Ishikawa (cell line): Measurements from ENCODE around the gene RCE1.

Experiments
- CEBPB ChIP-seq: IDR thresholded peaks from 2 replicates; pipeline ENCODE4 v1.6.1; 2012
- CREB1 ChIP-seq: IDR thresholded peaks from 2 replicates; pipeline ENCODE4 v1.6.1; 2012; ENCODE audit warnings: low read depth
- EGR1 ChIP-seq: IDR thresholded peaks from 2 replicates; pipeline ENCODE4 v1.6.1; 2012
- EP300 ChIP-seq: IDR thresholded peaks from 2 replicates; pipeline ENCODE4 v1.6.1; 2012; ENCODE audit warnings: borderline replicate concordance
- FOXM1 ChIP-seq: IDR thresholded peaks from 2 replicates; pipeline ENCODE4 v1.6.1; 2012; ENCODE audit warnings: low read depth, borderline replicate concordance
- MAX ChIP-seq: IDR thresholded peaks from 2 replicates; pipeline ENCODE4 v1.6.1; 2012
- NFIC ChIP-seq: IDR thresholded peaks from 2 replicates; pipeline ENCODE4 v1.6.1; 2012
- RAD21 ChIP-seq: IDR thresholded peaks from 2 replicates; pipeline ENCODE4 v1.6.1; 2012; ENCODE audit warnings: low read depth
- REST ChIP-seq: IDR thresholded peaks from 2 replicates; pipeline ENCODE4 v1.6.1; 2012; ENCODE audit warnings: low read depth, mild to moderate bottlenecking
- TAF1 ChIP-seq: IDR thresholded peaks from 2 replicates; pipeline ENCODE4 v1.6.1; 2012; ENCODE audit warnings: low read depth, mild to moderate bottlenecking
- TCF12 ChIP-seq: IDR thresholded peaks from 2 replicates; pipeline ENCODE4 v1.6.1; 2012; ENCODE audit warnings: low read depth
- TEAD4 ChIP-seq: IDR thresholded peaks from 2 replicates; pipeline ENCODE4 v1.6.1; 2012
- USF1 ChIP-seq: IDR thresholded peaks from 2 replicates; pipeline ENCODE4 v1.6.1; 2012
- YY1 ChIP-seq: IDR thresholded peaks from 2 replicates; pipeline ENCODE4 v1.6.1; 2012; ENCODE audit warnings: low read depth
- ZBTB7A ChIP-seq: IDR thresholded peaks from 2 replicates; pipeline ENCODE4 v1.6.1; 2012; ENCODE audit warnings: low read depth

The RCE1 gene

GRCh38 chr11:66852466-66853241, 9.4 kb downstream of the RCE1 start:
- TF ChIP-seq NFIC, result no peak

- TF ChIP-seq TEAD4 (no peak), REST (no peak), TAF1 (no peak), CEBPB (no peak), NFIC (no peak), CREB1 (no peak), YY1 (no peak), USF1 (no peak), TCF12 (no peak), ZBTB7A (no peak), EGR1 (no peak), RAD21 (no peak)
Measured at GRCh38 chr11:66853242-66854229, 10.3 kb downstream of the RCE1 start.

GRCh38 chr11:66854231-66854661, 11.0 kb downstream of the RCE1 start:
- TF ChIP-seq CREB1 (no peak), CEBPB (no peak), FOXM1 (no peak), USF1 (no peak)

- TF ChIP-seq NFIC (no peak), ZBTB7A (no peak), CEBPB (no peak), MAX (no peak), CREB1 (no peak), EP300 (no peak), TEAD4 (no peak), YY1 (no peak), TAF1 (no peak), RAD21 (no peak)
Measured at GRCh38 chr11:66854729-66855211, 11.5 kb downstream of the RCE1 start.

- TF ChIP-seq RAD21 (0 out of 2 replicates have a peak, but pooled peaks have one; percentile 2), CREB1 (no peak; the same call in 1 of the 2 replicates), REST (no peak), YY1 (0 out of 2 replicates have a peak, but pooled peaks have one; percentile 23), TAF1 (peak; percentile 69), ZBTB7A (peak; percentile 15; the same call in 1 of the 2 replicates), TEAD4 (peak; percentile 14; the same call in 1 of the 2 replicates), MAX (peak; percentile 62; the same call in 1 of the 2 replicates)
Measured at GRCh38 chr11:66855574-66856495, 12.6 kb downstream of the RCE1 start.
